ENCODE data around the gene CHST15. TPM values are rescaled to one million over a fixed set of nuclear protein-coding genes. Genes with fewer than 3 reads are reported as not detected.

Gene CHST15
- total and polyA plus RNA-seq, 9 donors = 35.9 to 93.0 (median 52.5) TPM

DNA sequence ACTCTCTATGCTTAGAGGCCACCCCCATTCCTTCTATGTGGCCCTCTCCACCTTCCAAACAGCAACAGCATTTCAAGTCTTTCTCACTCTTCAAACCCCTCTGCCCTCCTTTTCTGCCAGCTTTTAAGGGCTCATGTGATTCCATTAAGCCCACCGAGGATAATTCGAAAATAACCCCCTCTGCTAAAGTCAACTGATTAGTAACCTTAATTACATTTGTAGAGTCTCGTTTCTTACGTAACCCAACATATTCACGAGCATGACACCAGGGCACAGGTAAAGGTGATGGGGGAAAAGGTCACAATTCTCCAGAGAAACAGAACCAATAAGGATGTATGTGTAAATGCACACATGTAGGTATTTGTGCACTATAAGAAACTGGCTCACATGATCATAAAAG, 6.7 kb upstream of the CHST15 start:
- H3K36me3 ChIP-seq = no peaks in the 10 kb centered on the region
- no peak for DNase-seq
- H3K9me3 ChIP-seq = no peaks in the 10 kb centered on the region
- intact Hi-C loops (cut with DNase I) = no loop called here
- no peak overlapping the region for H3K4me3 ChIP-seq
- H3K27ac ChIP-seq = no peak overlapping the region
- H3K27me3 ChIP-seq = no peaks in the 10 kb centered on the region
- TF ChIP-seq POLR2A (IDR thresholded peaks at IDR 0.05) (no peak), EP300 (IDR thresholded peaks at IDR 0.05) (no peak)
- TF ChIP-seq, protein P1, sequence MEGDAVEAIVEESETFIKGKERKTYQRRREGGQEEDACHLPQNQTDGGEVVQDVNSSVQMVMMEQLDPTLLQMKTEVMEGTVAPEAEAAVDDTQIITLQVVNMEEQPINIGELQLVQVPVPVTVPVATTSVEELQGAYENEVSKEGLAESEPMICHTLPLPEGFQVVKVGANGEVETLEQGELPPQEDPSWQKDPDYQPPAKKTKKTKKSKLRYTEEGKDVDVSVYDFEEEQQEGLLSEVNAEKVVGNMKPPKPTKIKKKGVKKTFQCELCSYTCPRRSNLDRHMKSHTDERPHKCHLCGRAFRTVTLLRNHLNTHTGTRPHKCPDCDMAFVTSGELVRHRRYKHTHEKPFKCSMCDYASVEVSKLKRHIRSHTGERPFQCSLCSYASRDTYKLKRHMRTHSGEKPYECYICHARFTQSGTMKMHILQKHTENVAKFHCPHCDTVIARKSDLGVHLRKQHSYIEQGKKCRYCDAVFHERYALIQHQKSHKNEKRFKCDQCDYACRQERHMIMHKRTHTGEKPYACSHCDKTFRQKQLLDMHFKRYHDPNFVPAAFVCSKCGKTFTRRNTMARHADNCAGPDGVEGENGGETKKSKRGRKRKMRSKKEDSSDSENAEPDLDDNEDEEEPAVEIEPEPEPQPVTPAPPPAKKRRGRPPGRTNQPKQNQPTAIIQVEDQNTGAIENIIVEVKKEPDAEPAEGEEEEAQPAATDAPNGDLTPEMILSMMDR (IDR thresholded peaks at IDR 0.05) = no peak
- 93 to 100% (median 96%) methylated on average over 5 of the region's 5 CpGs for WGBS, 3 donors
- peaks cover 16% of the 10 kb centered on the region for H3K4me1 ChIP-seq (ENCODE audit: insufficient read depth)

DNA sequence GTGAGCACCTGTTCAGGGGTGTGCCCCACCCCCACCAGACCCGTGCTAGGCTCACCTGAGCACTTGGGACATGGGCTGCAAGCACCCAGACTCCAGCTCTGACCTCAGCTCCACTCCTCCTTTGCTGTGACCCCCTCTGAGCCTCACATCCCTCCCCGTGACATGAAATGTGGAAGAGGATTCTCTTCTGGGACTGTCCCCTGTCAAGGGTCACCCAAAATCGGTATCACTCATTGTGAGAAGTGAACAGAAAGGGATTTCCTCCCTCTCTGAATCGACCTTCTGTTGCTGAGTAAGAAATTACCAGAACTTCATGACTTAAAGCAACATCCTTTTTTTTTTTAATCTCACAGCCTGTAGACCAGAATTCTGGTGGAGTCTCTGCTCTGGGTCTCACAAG, 6.2 kb upstream of the CHST15 start:
- intact Hi-C loops (cut with DNase I) = loop anchor here in 2 of 4 donors (5.0 to 10.0 kb wide), 2 partner anchors 105 to 288 kb away; no protein-coding TSS in a partner anchor
- DNase-seq = no peak
- H3K27ac ChIP-seq = no peak overlapping the region

DNA sequence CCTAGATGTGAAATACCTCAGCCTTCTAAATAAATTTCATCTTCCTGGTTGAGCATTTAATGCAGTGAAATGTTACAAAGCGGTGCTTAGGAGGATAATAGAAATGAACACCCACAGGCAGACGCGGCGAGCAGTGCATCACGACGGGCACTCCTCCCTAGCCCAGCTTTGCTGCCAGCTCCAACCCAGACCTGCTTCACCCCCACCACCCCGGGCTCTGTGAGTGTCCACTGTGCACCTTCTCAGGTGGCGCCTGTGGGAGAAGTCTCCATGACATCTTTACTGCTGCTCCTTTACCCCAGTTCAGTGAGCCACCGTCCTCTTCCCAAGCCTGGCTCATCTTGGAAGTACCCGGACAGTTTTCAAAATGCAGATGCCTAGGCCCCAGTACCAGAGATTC, 5.2 kb upstream of the CHST15 start:
- H3K9me3 ChIP-seq = no peaks in the 10 kb centered on the region
- H3K36me3 ChIP-seq = no peaks in the 10 kb centered on the region
- DNase-seq = no peak
- intact Hi-C loops (cut with DNase I) = loop anchor here in 2 of 4 donors (5.0 to 10.0 kb wide), 2 partner anchors 104 to 289 kb away; no protein-coding TSS in a partner anchor
- H3K27ac ChIP-seq = no peak overlapping the region
- TF ChIP-seq, protein P1 (IDR thresholded peaks at IDR 0.05) = no peak
- no peak for TF ChIP-seq EP300 (IDR thresholded peaks at IDR 0.05)
- no peak for TF ChIP-seq POLR2A (IDR thresholded peaks at IDR 0.05)
- H3K27me3 ChIP-seq = no peaks in the 10 kb centered on the region
- H3K4me3 ChIP-seq = no peak overlapping the region
- 89 to 94% (median 90%) methylated on average over 10 of the region's 10 CpGs for WGBS, 3 donors
- peaks cover 8% of the 10 kb centered on the region for H3K4me1 ChIP-seq (ENCODE audit: insufficient read depth)

More for the DNA sequence above, 6.2 kb upstream of the CHST15 start:
- TF ChIP-seq, protein P1 (IDR thresholded peaks at IDR 0.05) = no peak
- TF ChIP-seq POLR2A (IDR thresholded peaks at IDR 0.05) (no peak), EP300 (IDR thresholded peaks at IDR 0.05) (no peak)
- Histone ChIP-seq H3K4me3 (no peak overlapping the region), H3K36me3 (no peaks in the 10 kb centered on the region), H3K4me1 (ENCODE audit: insufficient read depth) (peaks cover 12% of the 10 kb centered on the region), H3K9me3 (no peaks in the 10 kb centered on the region), H3K27me3 (no peaks in the 10 kb centered on the region)
- WGBS, 3 donors = 67 to 78% (median 71%) methylated on average over 4 of the region's 4 CpGs

DNA sequence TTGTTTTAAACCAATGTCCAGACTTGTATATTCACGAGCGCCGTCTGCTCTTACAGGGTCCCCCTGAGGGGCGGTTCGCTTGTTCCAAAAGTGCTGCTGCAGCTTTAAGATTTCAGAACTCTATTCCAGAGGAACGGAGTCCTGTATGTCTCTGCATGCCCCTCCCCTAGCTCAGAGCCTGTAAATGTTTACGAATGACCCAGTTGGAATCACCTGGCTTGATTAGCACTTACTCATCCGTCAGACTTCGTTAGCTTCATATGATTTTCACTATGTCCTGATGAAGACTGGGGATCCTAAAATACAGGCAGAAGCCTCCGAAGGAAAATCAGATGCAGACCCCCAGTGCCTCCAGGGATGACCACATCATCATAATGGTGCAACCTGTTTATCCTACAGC, 4.5 kb upstream of the CHST15 start:
- no peaks in the 10 kb centered on the region for H3K9me3 ChIP-seq
- 62 to 73% (median 71%) methylated on average over 10 of the region's 10 CpGs for WGBS, 3 donors
- peaks cover 6% of the 10 kb centered on the region for H3K4me1 ChIP-seq (ENCODE audit: insufficient read depth)
- H3K36me3 ChIP-seq = no peaks in the 10 kb centered on the region
- TF ChIP-seq EP300 (IDR thresholded peaks at IDR 0.05) = no peak
- TF ChIP-seq, protein P1 (IDR thresholded peaks at IDR 0.05) = no peak
- TF ChIP-seq POLR2A (IDR thresholded peaks at IDR 0.05) = no peak
- intact Hi-C loops (cut with DNase I) = loop anchor here in 2 of 4 donors (5.0 to 10.0 kb wide), 2 partner anchors 103 to 289 kb away; no protein-coding TSS in a partner anchor
- H3K27me3 ChIP-seq = no peaks in the 10 kb centered on the region
- DNase-seq = no peak
- no peak overlapping the region for H3K4me3 ChIP-seq
- H3K27ac ChIP-seq = no peak overlapping the region

All from ovary (tissue), 9 donors.